A673 (cell line): ENCODE data around the gene EXOC6. TPM values are rescaled to one million over a fixed set of nuclear protein-coding genes. Genes with fewer than 3 reads are reported as not detected.
"Not testable (repeated sequence)": the region's sequence is repeated elsewhere in the genome, so short reads cannot be mapped to it uniquely, and the experiment has no call there.

ENCODE experiments used
- BruUV-seq: library from RNA; stranded (reverse); fragments of 400-500 nt; replicated peaks from 2 replicates; lab custom pipeline; 2021; lab: Mats Ljungman, UMichigan
- CTCF ChIA-PET: fragments of 300-600 bp; sonication (Branson Sonifier 250); formaldehyde crosslinking; loops from one replicate; lab custom pipeline; 2022; ENCODE audit warnings: antibody characterized with exemption; lab: Charles Lee
- POLR2A ChIA-PET: fragments of 300-600 bp; sonication (Branson Sonifier 250); formaldehyde crosslinking; loops from one replicate; lab custom pipeline; 2022; ENCODE audit warnings: antibody characterized with exemption; ENCODE audit not compliant: low non-redundant PET; lab: Charles Lee
- DNase-seq: peaks from one replicate; pipeline ENCODE4 v3.0.0-alpha.2; 2015; ENCODE audit warnings: low spot score
- H3K27ac ChIP-seq: fragments of 200-600 bp; sonication (generic); 2 replicates; pipeline ENCODE4 v1.5.1; 2016; ENCODE audit warnings: mixed run types, low read depth, mild to moderate bottlenecking, mixed read lengths, antibody characterized with exemption, low read length; ENCODE audit not compliant: poor library complexity, severe bottlenecking
- H3K27me3 ChIP-seq: fragments of 200-600 bp; sonication (generic); replicated peaks from 2 replicates; pipeline ENCODE4 v1.6.1; 2017; ENCODE audit warnings: mixed run types, low read depth, mild to moderate bottlenecking, mixed read lengths, antibody characterized with exemption, low read length; ENCODE audit not compliant: insufficient read depth, poor library complexity
- H3K36me3 ChIP-seq: fragments of 200-600 bp; sonication (generic); 2 replicates; pipeline ENCODE4 v1.6.1; 2016; ENCODE audit warnings: mixed run types, mild to moderate bottlenecking, mixed read lengths, antibody characterized with exemption, low read length; ENCODE audit not compliant: insufficient read depth, poor library complexity, severe bottlenecking
- H3K4me1 ChIP-seq: fragments of 200-600 bp; sonication (generic); 2 replicates; pipeline ENCODE4 v1.6.1; 2017; ENCODE audit warnings: mixed run types, mild to moderate bottlenecking, mixed read lengths, antibody characterized with exemption, low read length; ENCODE audit not compliant: insufficient read depth, poor library complexity, severe bottlenecking
- H3K4me3 ChIP-seq: fragments of 200-600 bp; sonication (generic); 2 replicates; pipeline ENCODE4 v1.5.1; 2016; ENCODE audit warnings: low read depth, mixed run types, mild to moderate bottlenecking, mixed read lengths, low read length; ENCODE audit not compliant: poor library complexity, severe bottlenecking
- H3K9me3 ChIP-seq: fragments of 200-600 bp; sonication (generic); 2 replicates; pipeline ENCODE4 v1.6.1; 2016; ENCODE audit warnings: mixed run types, low read depth, mild to moderate bottlenecking, mixed read lengths, antibody characterized with exemption, low read length; ENCODE audit not compliant: poor library complexity, severe bottlenecking
- CTCF ChIP-seq: fragments of 300-800, 200-600 bp; sonication (generic); conservative IDR thresholded peaks from 2 replicates; pipeline ENCODE4 v1.5.1; 2017; ENCODE audit warnings: low read depth, mild to moderate bottlenecking, antibody characterized with exemption, low read length, moderate library complexity, mixed read lengths
- EZH2 ChIP-seq: fragments of 200-600 bp; sonication (generic); IDR thresholded peaks from 2 replicates; pipeline ENCODE4 v1.6.1; 2017; ENCODE audit warnings: borderline replicate concordance, low read depth, mild to moderate bottlenecking, mixed read lengths, antibody characterized with exemption, low read length; ENCODE audit not compliant: poor library complexity, severe bottlenecking
- intact Hi-C: fragments of 100-400 bp; cut with micrococcal nuclease; formaldehyde crosslinking; loops from one replicate; pipeline ENCODE4 v1.10.0; 2022; ENCODE audit not compliant: unreplicated experiment
- total RNA-seq: library from RNA; stranded (reverse); gene quantifications from 2 replicates; pipeline ENCODE4 v1.2.3, GENCODE V29; 2021

The EXOC6 gene
- total RNA-seq, 1 experiment from 2014 or later = 35.0 TPM

- ChIA-PET POLR2A (no interaction called here), CTCF (no interaction called here)
- Histone ChIP-seq H3K9me3 (no peaks in the 10 kb centered on the region), H3K4me3 (no peak overlapping the region), H3K27ac (no peak overlapping the region), H3K4me1 (no peaks in the 10 kb centered on the region), H3K27me3 (no peaks in the 10 kb centered on the region), H3K36me3 (no peaks in the 10 kb centered on the region)
- no peak for TF ChIP-seq CTCF
- no peak for DNase-seq
- intact Hi-C loops = no loop called here
- BruUV-seq = no TSS peak
Measured at GRCh38 chr10:93098816-93099215, 250.5 kb downstream of the EXOC6 start.

- no TSS peak for BruUV-seq
- ChIA-PET POLR2A (no interaction called here), CTCF (no interaction called here)
- TF ChIP-seq EZH2 (no peak), CTCF (no peak)
- no peaks in the 10 kb centered on the region for H3K4me1 ChIP-seq
- H3K4me3 ChIP-seq = no peak overlapping the region
- H3K36me3 ChIP-seq = no peaks in the 10 kb centered on the region
- no peaks in the 10 kb centered on the region for H3K9me3 ChIP-seq
- H3K27me3 ChIP-seq = no peaks in the 10 kb centered on the region
- H3K27ac ChIP-seq = no peak overlapping the region
- intact Hi-C loops = no loop called here
- no peak for DNase-seq
Measured at GRCh38 chr10:93099670-93100069, 251.3 kb downstream of the EXOC6 start.

GRCh38 chr10:93101148-93101547 lies 252.8 kb downstream of the EXOC6 start:
- H3K36me3 ChIP-seq, H3K27me3 ChIP-seq, intact Hi-C loops, H3K4me1 ChIP-seq, H3K27ac ChIP-seq, H3K4me3 ChIP-seq, H3K9me3 ChIP-seq, CTCF ChIA-PET, BruUV-seq, POLR2A ChIA-PET, DNase-seq: not testable (repeated sequence)

GRCh38 chr10:93103953-93104352 lies 255.6 kb downstream of the EXOC6 start:
- H3K9me3 ChIP-seq = no peaks in the 10 kb centered on the region

More at GRCh38 chr10:93103953-93104352, 255.6 kb downstream of the EXOC6 start:
- CTCF ChIA-PET = no interaction called here
- BruUV-seq = no TSS peak
- no peak for DNase-seq
- no peaks in the 10 kb centered on the region for H3K4me1 ChIP-seq
- POLR2A ChIA-PET = no interaction called here
- no peaks in the 10 kb centered on the region for H3K27me3 ChIP-seq
- intact Hi-C loops = no loop called here
- no peaks in the 10 kb centered on the region for H3K36me3 ChIP-seq
- no peak overlapping the region for H3K4me3 ChIP-seq
- no peak for TF ChIP-seq EZH2
- TF ChIP-seq CTCF = no peak
- H3K27ac ChIP-seq = no peak overlapping the region
